ENCODE results near the gene RBCK1. TPM values are rescaled to one million over a fixed set of nuclear protein-coding genes. Genes with fewer than 3 reads are reported as not detected.

Gene RBCK1
- total and polyA plus RNA-seq, 2 of the 4 experiments (the other 2 are of a cell fraction) = 29.9 to 84.2 TPM

GRCh38 chr20:445514-446336 is 37.6 kb downstream of the RBCK1 start:
- no peak overlapping the region for H2BK5ac ChIP-seq (ENCODE audit: low read depth, low read length, poor library complexity, severe bottlenecking)
- H3K79me1 ChIP-seq (ENCODE audit: low read depth in 1 of 2, low read length in 2 of 2) = peaks cover 26 to 71% of the 10 kb centered on the region in 2 experiments
- no peak overlapping the region for H2BK15ac ChIP-seq (ENCODE audit: low read depth, low read length)
- no peak overlapping the region for H3K56ac ChIP-seq (ENCODE audit: extremely low read depth, insufficient read depth, low read length)
- H2BK20ac ChIP-seq (ENCODE audit: low read depth, low read length) = no peak overlapping the region
- WGBS, 2 experiments (ENCODE audit: extremely low coverage in 2 of 2, insufficient read length in 1 of 2) = 100% methylated on average over 1 of the region's 5 CpGs; no CpG with 5 or more reads in 1 of the 2 experiments
- no peak overlapping the region for H3K18ac ChIP-seq (ENCODE audit: low read depth, low read length)
- peaks cover 19% of the 10 kb centered on the region for H3K9me1 ChIP-seq (ENCODE audit: insufficient read depth, low read length)
- ChIA-PET POLR2A (ENCODE audit: unreplicated experiment) (no interaction called here), CTCF (no interaction called here)
- dilution Hi-C loops (cut with HindIII; ENCODE audit: low sequenced_read_pairs, unreplicated experiment) (no loop called here), in situ Hi-C loops (cut with MboI; ENCODE audit: low sequenced_read_pairs) (no loop called here), intact Hi-C loops (cut with micrococcal nuclease) (loop anchor here (2.0 kb wide), 1 partner anchor 19 kb away; no protein-coding TSS in a partner anchor)
- H3K4me2 ChIP-seq (ENCODE audit: low read depth, low read length) = no peak overlapping the region
- no peak overlapping the region for H3K4me3 ChIP-seq (ENCODE audit: insufficient read depth, low read depth, low read length)
- H3K27ac ChIP-seq (ENCODE audit: insufficient read depth, low read length) = no peak overlapping the region
- H3K4me1 ChIP-seq (ENCODE audit: control insufficient read depth, insufficient read depth, low read length) = peaks cover 5% of the 10 kb centered on the region
- no peak overlapping the region for H3K9ac ChIP-seq (ENCODE audit: low read depth, low read length)
- no peak overlapping the region for H2AK5ac ChIP-seq (ENCODE audit: low read depth, low read length)
- ATAC-seq (ENCODE audit: low read depth) = no peak; the same call in 1 of the 2 replicates
- no peak overlapping the region for H3K14ac ChIP-seq (replicated peaks; ENCODE audit: low read depth, low read length)
- peaks cover 56% of the 10 kb centered on the region for H4K20me1 ChIP-seq (ENCODE audit: insufficient read depth, low read length)
- H3K36me3 ChIP-seq (ENCODE audit: control insufficient read depth, insufficient read depth, low read length) = peaks cover 35% of the 10 kb centered on the region
- no peak overlapping the region for H2BK120ac ChIP-seq (ENCODE audit: low read depth, low read length)
- TF ChIP-seq RAD21 (IDR thresholded peaks at IDR 0.05; ENCODE audit: low read length) = no peak
- no peak for TF ChIP-seq BHLHE40 (IDR thresholded peaks at IDR 0.05; ENCODE audit: low read depth, low read length)
- no peak for TF ChIP-seq CEBPB (IDR thresholded peaks at IDR 0.05; ENCODE audit: low read depth, low read length)
- TF ChIP-seq CTCF (conservative IDR thresholded peaks at IDR 0.05; ENCODE audit: low read depth, low read length) = no peak
- no peak for TF ChIP-seq SMC3 (IDR thresholded peaks at IDR 0.05; ENCODE audit: low read depth, low read length)
- no peak for TF ChIP-seq FOS (IDR thresholded peaks at IDR 0.05; ENCODE audit: low read depth, low read length)
- no peak for TF ChIP-seq ELK1 (IDR thresholded peaks at IDR 0.05; ENCODE audit: borderline replicate concordance, low read depth, low read length)
- TF ChIP-seq MAZ (IDR thresholded peaks at IDR 0.05; ENCODE audit: borderline replicate concordance, low read depth, low read length) = no peak
- TF ChIP-seq USF2 (IDR thresholded peaks at IDR 0.05; ENCODE audit: low read depth, low read length) = no peak
- no peak for TF ChIP-seq CHD1 (IDR thresholded peaks at IDR 0.05; ENCODE audit: low read depth, low read length)
- TF ChIP-seq MXI1 (IDR thresholded peaks at IDR 0.05; ENCODE audit: borderline replicate concordance, low read depth, low read length) = no peak
- TF ChIP-seq MAFK (IDR thresholded peaks at IDR 0.05; ENCODE audit: low read depth, low read length) = no peak
- no peak for DNase-seq
- H3K27me3 ChIP-seq (ENCODE audit: control insufficient read depth, insufficient read depth, low read length) = no peaks in the 10 kb centered on the region
- H2AFZ ChIP-seq (replicated peaks; ENCODE audit: low read length, poor library complexity) = no peak overlapping the region
- no peak overlapping the region for H3K23ac ChIP-seq (ENCODE audit: low read depth, low read length)
- H4K8ac ChIP-seq (ENCODE audit: low read depth in 2 of 2, low read length in 2 of 2) = no peak overlapping the region
- BruUV-seq (replicated peaks) = no TSS peak
- no peak overlapping the region for H4K5ac ChIP-seq (ENCODE audit: low read depth, low read length)
- H3K4ac ChIP-seq (ENCODE audit: low read depth, low read length) = no peak overlapping the region
- no peaks in the 10 kb centered on the region for H3K9me3 ChIP-seq (ENCODE audit: control insufficient read depth, insufficient read depth, low read length)
- no peak overlapping the region for H2AK9ac ChIP-seq (replicated peaks; ENCODE audit: low read depth, low read length, poor library complexity)
- H4K91ac ChIP-seq (ENCODE audit: insufficient read depth, low read depth, low read length) = no peak overlapping the region

All from IMR-90 (cell line).